DMS153 (cell line): Measurements from ENCODE around the gene SKIC2.
"Not testable (repeated sequence)": the region's sequence is repeated elsewhere in the genome, so short reads cannot be mapped to it uniquely, and the experiment has no call there.

Experiments used
- DNase-seq: peaks from one replicate; lab custom pipeline; 2025; lab: John Stamatoyannopoulos, UW

The SKIC2 gene

GRCh38 chr6:32004864-32005537, 46.0 kb downstream of the SKIC2 start:
- DNase-seq = not testable (repeated sequence)

GRCh38 chr6:32005538-32005880, 46.5 kb downstream of the SKIC2 start:
- DNase-seq = not testable (repeated sequence)

GRCh38 chr6:32005991-32006529, 47.1 kb downstream of the SKIC2 start:
- not testable (repeated sequence) for DNase-seq

GRCh38 chr6:32007086-32007485, 48.1 kb downstream of the SKIC2 start:
- DNase-seq = not testable (repeated sequence)

- DNase-seq = not testable (repeated sequence)
Measured at GRCh38 chr6:32008037-32008436, 49.1 kb downstream of the SKIC2 start.

- not testable (repeated sequence) for DNase-seq
Measured at GRCh38 chr6:32008616-32009015, 49.6 kb downstream of the SKIC2 start.

GRCh38 chr6:32009537-32009936, 50.6 kb downstream of the SKIC2 start:
- not testable (repeated sequence) for DNase-seq

- DNase-seq = not testable (repeated sequence)
Measured at GRCh38 chr6:32010856-32011530, 52.0 kb downstream of the SKIC2 start.

- not testable (repeated sequence) for DNase-seq
Measured at GRCh38 chr6:32012941-32013617, 54.1 kb downstream of the SKIC2 start.

- DNase-seq = not testable (repeated sequence)
Measured at GRCh38 chr6:32013738-32014137, 54.8 kb downstream of the SKIC2 start.

GRCh38 chr6:32014547-32014946, 55.6 kb downstream of the SKIC2 start, which contains the start of gene C4B:
Gene C4B (plus strand): TSS chr6:32014795. CDS start chr6:32014846, 51 bp downstream.
- DNase-seq = not testable (repeated sequence)
